DMS114 treated with DMSO at 0.1 percent for 48 hours (cell line): ENCODE data around the gene LGALS14.

ENCODE experiments used
- DNase-seq: peaks from one replicate; lab custom pipeline; 2025; ENCODE audit not compliant: unreplicated experiment; lab: John Stamatoyannopoulos, UW

LGALS14 gene

GRCh38 chr19:39745643-39746042 is 41.4 kb downstream of the LGALS14 start:
- DNase-seq: no peak

- no peak for DNase-seq
Measured at GRCh38 chr19:39746836-39747529, 42.7 kb downstream of the LGALS14 start.

- no peak for DNase-seq
Measured at GRCh38 chr19:39749981-39750380, 45.7 kb downstream of the LGALS14 start.

GRCh38 chr19:39752390-39752789 is 48.1 kb downstream of the LGALS14 start:
- DNase-seq: no peak

- DNase-seq: no peak
Measured at GRCh38 chr19:39752795-39753194, 48.5 kb downstream of the LGALS14 start.

GRCh38 chr19:39754544-39754943 is 50.3 kb downstream of the LGALS14 start:
- no peak for DNase-seq

GRCh38 chr19:39754971-39755370 is 50.7 kb downstream of the LGALS14 start:
- no peak for DNase-seq
